Stomach (tissue), 4 donors: ENCODE data around the gene NCOA3.

Experiments
- CTCF ChIP-seq, 7 experiments: fragments of 450-650 bp in 4 of 7; fragments of 200-600 bp in 3 of 7; sonication (generic) in 3 of 7; IDR thresholded peaks; one replicate each; pipeline ENCODE4 v1.5.1; 2016 to 2019; ENCODE audit warnings: antibody characterized with exemption in 7 of 7, control low read depth in 2 of 7, mild to moderate bottlenecking in 1 of 7
- EP300 ChIP-seq: sonication (generic); formaldehyde crosslinking; IDR thresholded peaks from one replicate; pipeline ENCODE4 v1.6.1; 2017; ENCODE audit warnings: antibody characterized with exemption
- POLR2A ChIP-seq, 4 donors: fragments of 450-650 bp; IDR thresholded peaks; one replicate each; pipeline ENCODE4 v1.6.1; 2016; ENCODE audit warnings: antibody characterized with exemption in 4 of 4, control low read depth in 2 of 4, mild to moderate bottlenecking in 1 of 4, moderate library complexity in 1 of 4
- POLR2AphosphoS5 ChIP-seq, 3 donors: sonication (generic); formaldehyde crosslinking; IDR thresholded peaks; one replicate each; pipeline ENCODE4 v1.6.1; 2016; ENCODE audit warnings: antibody characterized with exemption in 3 of 3

GRCh38 chr20:47552996-47553395 lies 51.3 kb downstream of the NCOA3 start:
- TF ChIP-seq CTCF (IDR thresholded peaks at IDR 0.05) (no peak), POLR2AphosphoS5 (IDR thresholded peaks at IDR 0.05) (no peak), POLR2A (IDR thresholded peaks at IDR 0.05) (no peak), EP300 (no peak)
